IPS-18c (cell line): ENCODE measurements around the gene TEAD1.

Experiments
- H3K4me3 ChIP-seq: 2 replicates; pipeline ENCODE4 v1.7.0; 2013; ENCODE audit warnings: low read depth, mild to moderate bottlenecking, low read length, moderate library complexity; ENCODE audit not compliant: insufficient read depth
- H3K9me3 ChIP-seq: one replicate; pipeline ENCODE4 v1.6.1; 2013; ENCODE audit warnings: mild to moderate bottlenecking, low read length, moderate library complexity; ENCODE audit not compliant: control insufficient read depth, insufficient read depth

The TEAD1 gene

GRCh38 chr11:12778240-12778905 is 104.2 kb downstream of the TEAD1 start:
- Histone ChIP-seq H3K4me3 (no peak overlapping the region), H3K9me3 (no peaks in the 10 kb centered on the region)

- no peak overlapping the region for H3K4me3 ChIP-seq
- no peaks in the 10 kb centered on the region for H3K9me3 ChIP-seq
Measured at GRCh38 chr11:12783765-12784164, 109.5 kb downstream of the TEAD1 start.

- no peaks in the 10 kb centered on the region for H3K9me3 ChIP-seq
- no peak overlapping the region for H3K4me3 ChIP-seq
Measured at GRCh38 chr11:12784445-12784844, 110.2 kb downstream of the TEAD1 start.

- H3K9me3 ChIP-seq = no peaks in the 10 kb centered on the region
- H3K4me3 ChIP-seq = no peak overlapping the region
Measured at GRCh38 chr11:12784987-12785386, 110.8 kb downstream of the TEAD1 start.

GRCh38 chr11:12785901-12786300 is 111.7 kb downstream of the TEAD1 start:
- Histone ChIP-seq H3K4me3 (no peak overlapping the region), H3K9me3 (no peaks in the 10 kb centered on the region)

GRCh38 chr11:12786450-12786849 is 112.2 kb downstream of the TEAD1 start:
- H3K9me3 ChIP-seq = no peaks in the 10 kb centered on the region
- H3K4me3 ChIP-seq = no peak overlapping the region

GRCh38 chr11:12786891-12787290 is 112.7 kb downstream of the TEAD1 start:
- Histone ChIP-seq H3K4me3 (no peak overlapping the region), H3K9me3 (no peaks in the 10 kb centered on the region)

GRCh38 chr11:12787847-12788246 is 113.6 kb downstream of the TEAD1 start:
- H3K9me3 ChIP-seq = no peaks in the 10 kb centered on the region

GRCh38 chr11:12789054-12789453 is 114.8 kb downstream of the TEAD1 start:
- Histone ChIP-seq H3K4me3 (no peak overlapping the region), H3K9me3 (no peaks in the 10 kb centered on the region)

More at GRCh38 chr11:12787847-12788246, 113.6 kb downstream of the TEAD1 start:
- no peak overlapping the region for H3K4me3 ChIP-seq

GRCh38 chr11:12789596-12790215 is 115.5 kb downstream of the TEAD1 start:
- Histone ChIP-seq H3K4me3 (no peak overlapping the region), H3K9me3 (no peaks in the 10 kb centered on the region)

GRCh38 chr11:12790861-12791616 is 116.8 kb downstream of the TEAD1 start:
- Histone ChIP-seq H3K9me3 (no peaks in the 10 kb centered on the region), H3K4me3 (no peak overlapping the region)

- no peak overlapping the region for H3K4me3 ChIP-seq
Measured at GRCh38 chr11:12792018-12792417, 117.8 kb downstream of the TEAD1 start.

GRCh38 chr11:12792590-12792989 is 118.4 kb downstream of the TEAD1 start:
- H3K9me3 ChIP-seq = no peaks in the 10 kb centered on the region
- H3K4me3 ChIP-seq = no peak overlapping the region

More at GRCh38 chr11:12792018-12792417, 117.8 kb downstream of the TEAD1 start:
- no peaks in the 10 kb centered on the region for H3K9me3 ChIP-seq

- Histone ChIP-seq H3K4me3 (no peak overlapping the region), H3K9me3 (no peaks in the 10 kb centered on the region)
Measured at GRCh38 chr11:12793065-12793464, 118.8 kb downstream of the TEAD1 start.

GRCh38 chr11:12793506-12793905 is 119.3 kb downstream of the TEAD1 start:
- no peaks in the 10 kb centered on the region for H3K9me3 ChIP-seq
- H3K4me3 ChIP-seq = no peak overlapping the region

GRCh38 chr11:12794576-12795230 is 120.5 kb downstream of the TEAD1 start:
- Histone ChIP-seq H3K9me3 (no peaks in the 10 kb centered on the region), H3K4me3 (no peak overlapping the region)

- no peak overlapping the region for H3K4me3 ChIP-seq
- no peaks in the 10 kb centered on the region for H3K9me3 ChIP-seq
Measured at GRCh38 chr11:12797996-12798395, 123.8 kb downstream of the TEAD1 start.

- Histone ChIP-seq H3K9me3 (no peaks in the 10 kb centered on the region), H3K4me3 (no peak overlapping the region)
Measured at GRCh38 chr11:12798609-12799011, 124.4 kb downstream of the TEAD1 start.
